IPS DF 6.9 (cell line): ENCODE data around the gene MIDN.

Experiments
- DNase-seq: peaks from one replicate; pipeline ENCODE4 v3.0.0-alpha.2; 2013; ENCODE audit warnings: low read depth, low spot score
- H3K27ac ChIP-seq: one replicate; pipeline ENCODE4 v1.5.1; 2013; ENCODE audit warnings: low read length, control low read depth
- H3K27me3 ChIP-seq: 2 replicates; pipeline ENCODE4 v1.6.1; 2013; ENCODE audit warnings: mild to moderate bottlenecking, low read length; ENCODE audit not compliant: control insufficient read depth, insufficient read depth
- H3K36me3 ChIP-seq: 2 replicates; pipeline ENCODE4 v1.6.1; 2013; ENCODE audit warnings: low read length; ENCODE audit not compliant: control insufficient read depth, insufficient read depth
- H3K4me1 ChIP-seq: 2 replicates; pipeline ENCODE4 v1.6.1; 2013; ENCODE audit warnings: low read length; ENCODE audit not compliant: control insufficient read depth, insufficient read depth
- H3K4me3 ChIP-seq: 2 replicates; pipeline ENCODE4 v1.5.1; 2013; ENCODE audit warnings: mild to moderate bottlenecking, low read length
- H3K9me3 ChIP-seq: 2 replicates; pipeline ENCODE4 v1.6.1; 2013; ENCODE audit warnings: low read length, inconsistent platforms; ENCODE audit not compliant: control insufficient read depth, insufficient read depth
- WGBS: extraction: QIAGEN DNeasy Blood & Tissue Kit; methylation state at CpG from one replicate; pipeline ENCODE4 v1.1.7; 2013; ENCODE audit warnings: mixed read lengths, missing lambda C conversion rate; ENCODE audit not compliant: insufficient read length, insufficient coverage; 5-methylcytosine and 5-hydroxymethylcytosine counted together

The MIDN gene

DNA sequence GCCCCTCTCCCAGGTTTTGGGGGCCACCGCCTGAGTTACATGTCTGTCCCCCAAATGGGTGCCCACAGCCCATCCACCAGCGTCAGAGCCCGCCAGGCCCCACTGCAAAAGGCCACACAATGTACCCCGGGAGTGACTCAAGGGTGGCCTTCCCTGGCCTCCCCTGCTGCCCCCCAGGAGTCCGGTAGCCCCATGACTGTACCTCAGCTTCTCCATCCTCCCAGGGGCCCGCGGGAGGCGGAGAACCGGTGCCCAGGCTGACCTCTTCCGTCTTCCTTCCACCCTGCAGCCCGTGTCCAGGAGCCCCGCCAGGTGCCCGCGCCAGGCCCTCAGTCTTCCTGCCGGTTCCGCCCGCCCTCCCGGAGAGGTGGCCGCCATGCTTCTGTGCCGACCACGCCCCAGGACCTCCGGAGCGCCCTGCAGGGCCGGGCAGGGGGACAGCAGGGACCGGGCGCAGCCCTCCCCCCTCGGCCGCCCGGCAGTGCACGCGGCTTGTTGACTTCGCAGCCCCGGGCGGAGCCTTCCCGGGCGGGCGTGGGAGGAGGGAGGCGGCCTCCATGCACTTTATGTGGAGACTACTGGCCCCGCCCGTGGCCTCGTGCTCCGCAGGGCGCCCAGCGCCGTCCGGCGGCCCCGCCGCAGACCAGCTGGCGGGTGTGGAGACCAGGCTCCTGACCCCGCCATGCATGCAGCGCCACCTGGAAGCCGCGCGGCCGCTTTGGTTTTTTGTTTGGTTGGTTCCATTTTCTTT lies 20.9 kb upstream of the MIDN start:
- no peak overlapping the region for H3K4me3 ChIP-seq
- peaks cover 40% of the 10 kb centered on the region for H3K36me3 ChIP-seq
- no peaks in the 10 kb centered on the region; the same call in 1 of the 2 replicates for H3K4me1 ChIP-seq
- H3K27ac ChIP-seq, result no peak overlapping the region
- WGBS, result no CpG with 5 or more reads among the region's 56 CpGs
- no peak for DNase-seq
- no peaks in the 10 kb centered on the region for H3K27me3 ChIP-seq
- no peaks in the 10 kb centered on the region for H3K9me3 ChIP-seq

GRCh38 chr19:1228161-1228957 lies 20.0 kb upstream of the MIDN start:
- Histone ChIP-seq H3K27me3 (no peaks in the 10 kb centered on the region), H3K27ac (no peak overlapping the region), H3K9me3 (no peaks in the 10 kb centered on the region), H3K4me1 (no peaks in the 10 kb centered on the region; the same call in 1 of the 2 replicates), H3K4me3 (no peak overlapping the region), H3K36me3 (peaks cover 41% of the 10 kb centered on the region)
- WGBS, result no CpG with 5 or more reads among the region's 100 CpGs
- no peak for DNase-seq

- Histone ChIP-seq H3K27me3 (no peaks in the 10 kb centered on the region), H3K36me3 (peaks cover 48% of the 10 kb centered on the region), H3K27ac (no peak overlapping the region), H3K9me3 (no peaks in the 10 kb centered on the region), H3K4me1 (no peaks in the 10 kb centered on the region; the same call in 1 of the 2 replicates), H3K4me3 (no peak overlapping the region)
- no peak for DNase-seq
- no CpG with 5 or more reads among the region's 158 CpGs for WGBS
Observed at GRCh38 chr19:1229056-1229923, 19.1 kb upstream of the MIDN start.

- Histone ChIP-seq H3K27ac (no peak overlapping the region), H3K9me3 (no peaks in the 10 kb centered on the region), H3K4me1 (no peaks in the 10 kb centered on the region; the same call in 1 of the 2 replicates), H3K36me3 (peaks cover 49% of the 10 kb centered on the region), H3K27me3 (no peaks in the 10 kb centered on the region), H3K4me3 (no peak overlapping the region)
- no peak for DNase-seq
- no CpG with 5 or more reads among the region's 61 CpGs for WGBS
Observed at GRCh38 chr19:1229924-1230782, 18.2 kb upstream of the MIDN start.

DNA sequence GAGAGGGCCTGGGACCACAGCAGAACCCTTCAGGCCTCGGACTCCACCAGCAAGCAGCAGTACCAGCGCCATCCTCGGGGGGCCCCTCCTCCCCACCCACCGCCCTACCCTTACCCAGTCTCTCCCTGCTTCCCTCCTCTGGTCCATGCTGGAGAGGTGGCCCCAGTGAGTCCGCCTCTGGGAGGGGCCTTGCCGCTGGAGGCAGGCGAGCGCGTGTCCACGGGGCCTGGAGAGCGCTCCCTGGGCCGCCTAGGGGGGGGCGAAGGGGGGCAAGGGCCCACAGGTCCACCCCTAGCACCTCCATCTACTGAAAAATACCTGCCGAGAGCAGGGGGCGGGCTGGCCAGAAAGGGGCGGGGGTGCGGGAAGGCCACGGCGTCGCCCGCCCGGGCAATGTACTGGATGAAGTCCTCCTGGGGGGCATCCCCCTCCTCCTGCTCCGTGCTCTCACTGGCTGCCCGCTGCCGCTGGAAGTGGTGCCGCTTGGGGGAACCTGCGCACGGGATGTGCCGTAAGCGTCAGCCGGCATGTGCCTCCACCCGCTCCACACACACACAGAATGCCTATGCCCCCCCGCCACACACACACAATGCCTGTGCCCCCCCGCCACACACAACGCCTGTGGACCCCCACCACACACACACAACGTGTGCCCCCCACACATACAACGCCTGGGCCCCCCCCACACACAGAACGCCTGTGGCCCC lies 17.4 kb upstream of the MIDN start:
- Histone ChIP-seq H3K36me3 (peaks cover 56% of the 10 kb centered on the region), H3K4me3 (no peak overlapping the region), H3K9me3 (no peaks in the 10 kb centered on the region), H3K27me3 (no peaks in the 10 kb centered on the region), H3K4me1 (no peaks in the 10 kb centered on the region; the same call in 1 of the 2 replicates), H3K27ac (no peak overlapping the region)
- no CpG with 5 or more reads among the region's 38 CpGs for WGBS
- DNase-seq, result no peak

GRCh38 chr19:1231729-1232637 lies 16.4 kb upstream of the MIDN start:
- Histone ChIP-seq H3K36me3 (peaks cover 52% of the 10 kb centered on the region), H3K4me1 (no peaks in the 10 kb centered on the region; the same call in 1 of the 2 replicates), H3K27me3 (no peaks in the 10 kb centered on the region), H3K4me3 (no peak overlapping the region), H3K9me3 (no peaks in the 10 kb centered on the region), H3K27ac (no peak overlapping the region)
- DNase-seq, result no peak
- WGBS, result no CpG with 5 or more reads among the region's 15 CpGs

- H3K27ac ChIP-seq, result no peak overlapping the region
- no CpG with 5 or more reads among the region's 15 CpGs for WGBS
- DNase-seq, result no peak
Observed at GRCh38 chr19:1232652-1233072, 15.7 kb upstream of the MIDN start.

GRCh38 chr19:1233115-1233667 lies 15.2 kb upstream of the MIDN start:
- no peak overlapping the region for H3K27ac ChIP-seq
- no peak for DNase-seq
- no CpG with 5 or more reads among the region's 24 CpGs for WGBS
- no peaks in the 10 kb centered on the region for H3K27me3 ChIP-seq
- H3K9me3 ChIP-seq, result no peaks in the 10 kb centered on the region
- H3K36me3 ChIP-seq, result peaks cover 45% of the 10 kb centered on the region
- no peak overlapping the region for H3K4me3 ChIP-seq
- peaks cover 2% of the 10 kb centered on the region; the same call in 1 of the 2 replicates for H3K4me1 ChIP-seq

More at GRCh38 chr19:1232652-1233072, 15.7 kb upstream of the MIDN start:
- Histone ChIP-seq H3K27me3 (no peaks in the 10 kb centered on the region), H3K4me3 (no peak overlapping the region), H3K4me1 (no peaks in the 10 kb centered on the region; the same call in 1 of the 2 replicates), H3K36me3 (peaks cover 51% of the 10 kb centered on the region), H3K9me3 (no peaks in the 10 kb centered on the region)
